A549 (cell line): ENCODE data around the gene SCGB1C2.
A peak's percentile ranks its signal among the peaks of the same experiment; 100 is the strongest.

Source experiments
- CHD2 ChIP-seq: fragments of 150-350 bp; IDR thresholded peaks from 2 replicates; pipeline ENCODE4 v1.6.1; 2014; ENCODE audit warnings: low read length; ENCODE audit not compliant: partially characterized antibody
- CTCF ChIP-seq: fragments of >200 bp; sonication (Bioruptor Twin); formaldehyde crosslinking; IDR thresholded peaks from 3 replicates; pipeline ENCODE4 v1.5.1; 2016
- EP300 ChIP-seq, 2 experiments: fragments of >200 bp; sonication (Bioruptor Twin); formaldehyde crosslinking; IDR thresholded peaks; 2 replicates in 1 of 2; 3 replicates in 1 of 2; pipeline ENCODE4 v1.6.1; 2016 to 2017
- JUN ChIP-seq, 2 experiments: fragments of >200 bp; sonication (Bioruptor Twin); formaldehyde crosslinking; IDR thresholded peaks; 2 replicates in 1 of 2; 3 replicates in 1 of 2; pipeline ENCODE4 v1.6.1; 2016 to 2017
- MYC ChIP-seq: IDR thresholded peaks from 2 replicates; pipeline ENCODE4 v1.6.1; 2012; ENCODE audit warnings: mild to moderate bottlenecking, inconsistent platforms, low read length, improper control_type of control experiment, borderline replicate concordance
- PBX3 ChIP-seq: IDR thresholded peaks from 2 replicates; pipeline ENCODE4 v1.6.1; 2012
- POLR2A ChIP-seq: IDR thresholded peaks from 2 replicates; pipeline ENCODE4 v1.6.1; 2012; ENCODE audit warnings: mild to moderate bottlenecking, low read length
- RFX5 ChIP-seq: fragments of 450-650 bp; IDR thresholded peaks from 2 replicates; pipeline ENCODE4 v1.7.1; 2014; ENCODE audit warnings: antibody characterized with exemption, mild to moderate bottlenecking, moderate library complexity
- SMC3 ChIP-seq: fragments of >200 bp; sonication (Bioruptor Twin); formaldehyde crosslinking; IDR thresholded peaks from 3 replicates; pipeline ENCODE4 v1.6.1; 2018; ENCODE audit warnings: inconsistent platforms

DNA sequence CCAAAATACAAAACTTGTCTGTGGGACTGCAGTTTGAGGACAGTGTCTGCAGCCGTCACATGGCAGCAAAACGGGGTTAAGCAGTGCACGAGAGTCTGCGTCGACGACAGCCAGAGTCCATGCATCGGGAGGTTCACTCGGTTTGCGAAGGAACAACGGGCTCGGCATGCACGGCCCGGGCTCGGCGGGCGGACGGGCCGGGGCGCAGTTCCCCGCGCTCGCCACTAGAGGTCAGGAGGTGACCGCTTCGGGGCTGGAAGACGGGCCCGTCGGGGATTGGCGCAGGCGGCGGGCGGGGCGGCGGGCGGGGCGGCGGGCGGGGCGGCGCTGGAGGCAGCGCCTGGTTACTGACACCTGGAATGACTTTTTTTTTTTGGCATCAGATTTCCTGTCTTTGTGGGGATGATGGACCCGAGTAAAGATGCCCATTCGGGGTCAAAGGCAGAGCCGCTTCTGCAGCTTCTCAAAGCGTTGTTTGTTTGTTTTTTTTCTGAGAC is 6.5 kb downstream of the SCGB1C2 start:
- peak; percentile 92 for TF ChIP-seq SMC3
- peak; percentile 95 for TF ChIP-seq CTCF
- TF ChIP-seq RFX5 = no peak
- TF ChIP-seq EP300 (IDR thresholded peaks at IDR 0.05) = no peak
- no peak for TF ChIP-seq POLR2A
- no peak for TF ChIP-seq JUN (IDR thresholded peaks at IDR 0.05)
- TF ChIP-seq PBX3 = no peak
- TF ChIP-seq MYC = no peak
- TF ChIP-seq CHD2 = no peak
